HG03025 (cell line): ENCODE results near the gene BLMH.

Experiments
- ATAC-seq: cut with Tn5 transposase; IDR thresholded peaks from one replicate; pipeline ENCODE4 v1.9.1; 2021; ENCODE audit warnings: mild to moderate bottlenecking, moderate library complexity; ENCODE audit not compliant: unreplicated experiment, low FRiP score

The BLMH gene

DNA sequence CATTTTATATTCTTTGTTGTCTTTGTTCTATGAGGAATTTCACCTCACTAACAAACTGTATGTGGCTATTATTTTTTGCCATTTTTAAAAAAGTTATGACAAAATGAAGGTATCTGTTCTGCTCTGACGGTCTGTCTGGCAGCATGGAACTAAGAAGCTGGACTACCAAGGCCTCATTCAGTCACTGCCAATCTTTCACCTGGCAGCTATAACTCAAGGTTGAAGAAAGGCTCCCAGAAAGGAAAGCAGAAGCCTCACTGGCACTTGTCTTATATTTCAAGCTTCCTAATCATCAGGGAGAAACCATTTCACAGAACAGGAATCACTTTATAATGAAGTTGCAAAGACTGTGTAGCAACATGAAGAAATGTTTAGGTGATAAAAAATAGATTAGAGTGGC is 37.6 kb downstream of the BLMH start:
- ATAC-seq: no peak

DNA sequence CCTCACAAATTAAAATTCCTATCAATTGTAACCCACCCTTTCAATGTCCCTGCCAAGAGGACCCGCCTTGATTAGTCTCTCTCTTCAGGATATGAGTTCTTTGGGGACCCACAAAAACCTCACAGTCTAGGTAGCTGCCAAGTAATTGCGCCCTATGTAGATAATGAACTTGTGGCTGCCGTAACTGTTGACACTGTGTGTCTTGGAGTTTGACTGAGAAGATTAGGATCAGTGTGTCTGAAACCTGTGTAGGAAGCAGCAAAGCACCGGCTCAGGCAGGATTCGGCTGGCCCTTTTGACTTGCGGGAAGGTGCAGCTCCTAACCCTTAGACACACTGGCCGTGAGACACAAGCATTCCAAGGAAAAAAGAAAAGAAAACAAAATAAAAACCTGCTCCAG is 38.4 kb downstream of the BLMH start:
- ATAC-seq: no peak

GRCh38 chr17:30251931-30252330 is 39.8 kb downstream of the BLMH start:
- ATAC-seq: no peak

DNA sequence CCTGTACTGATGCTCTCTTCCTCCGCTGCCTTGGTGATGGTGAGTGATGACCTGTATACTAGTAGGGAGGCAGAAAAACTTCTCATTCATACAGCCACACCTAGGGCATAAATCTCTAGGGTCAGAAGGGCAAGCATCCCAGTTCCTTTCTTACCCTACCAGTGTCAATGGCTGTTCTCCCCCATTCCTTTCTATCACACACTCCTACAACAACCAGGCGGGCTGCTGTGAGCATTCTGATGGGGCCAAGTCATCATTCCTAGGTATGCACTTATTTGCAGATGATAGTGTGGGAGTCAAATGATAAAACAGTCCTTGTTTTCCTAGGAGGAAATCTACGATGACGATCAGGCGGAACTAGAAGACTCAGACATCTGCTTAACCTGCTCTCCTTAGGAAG is 42.3 kb downstream of the BLMH start:
- ATAC-seq: no peak

DNA sequence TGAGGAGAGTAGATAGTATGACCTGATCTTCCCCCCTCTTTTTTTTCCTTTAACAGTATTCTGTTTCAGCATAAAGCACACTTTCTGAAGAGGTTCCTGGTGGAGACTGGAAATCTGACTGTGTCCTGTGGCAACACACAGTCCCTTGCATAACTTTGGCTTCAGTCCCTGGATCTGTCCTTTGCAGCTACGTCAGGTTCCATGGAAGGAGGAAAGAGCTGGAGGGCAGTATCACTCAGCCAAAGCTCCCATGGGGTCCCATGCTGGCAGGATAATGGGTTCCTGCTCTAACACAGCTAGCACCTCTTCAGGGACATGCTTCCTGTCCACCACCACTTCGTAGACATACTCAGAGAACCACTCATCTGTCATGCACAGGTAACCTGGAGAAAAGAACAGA is 43.0 kb downstream of the BLMH start:
- ATAC-seq: no peak

GRCh38 chr17:30246460-30246859 is 45.3 kb downstream of the BLMH start:
- no peak for ATAC-seq

DNA sequence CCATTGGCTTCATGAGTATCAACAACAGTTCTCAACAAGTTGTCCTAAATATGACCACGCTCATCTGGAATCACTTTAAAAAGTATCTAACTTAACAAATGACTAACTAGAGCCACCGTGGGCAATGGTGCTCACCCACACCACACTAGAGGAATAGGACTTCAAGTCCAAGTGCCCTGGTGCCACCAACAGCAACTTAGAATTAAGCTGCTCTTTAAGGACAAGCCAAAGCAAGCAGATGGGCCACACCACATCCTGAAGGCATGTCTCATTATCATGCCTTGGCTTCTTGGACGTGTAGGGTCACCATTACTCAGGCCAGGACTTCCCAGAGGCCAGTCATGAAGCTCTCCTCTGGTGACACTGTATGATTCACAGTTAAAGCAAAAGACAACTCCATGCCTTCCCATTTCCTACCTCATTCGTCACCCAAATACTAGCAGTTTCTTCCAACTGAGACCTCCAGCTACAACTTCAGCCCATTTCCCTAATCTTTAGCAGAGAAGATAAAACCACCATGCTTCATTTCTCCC is 46.8 kb downstream of the BLMH start:
- ATAC-seq: no peak

GRCh38 chr17:30243568-30243967 is 48.2 kb downstream of the BLMH start:
- no peak for ATAC-seq

- ATAC-seq: no peak
These were observed 48.7 kb downstream of the BLMH start for GRCh38 chr17:30243002-30243401.

DNA sequence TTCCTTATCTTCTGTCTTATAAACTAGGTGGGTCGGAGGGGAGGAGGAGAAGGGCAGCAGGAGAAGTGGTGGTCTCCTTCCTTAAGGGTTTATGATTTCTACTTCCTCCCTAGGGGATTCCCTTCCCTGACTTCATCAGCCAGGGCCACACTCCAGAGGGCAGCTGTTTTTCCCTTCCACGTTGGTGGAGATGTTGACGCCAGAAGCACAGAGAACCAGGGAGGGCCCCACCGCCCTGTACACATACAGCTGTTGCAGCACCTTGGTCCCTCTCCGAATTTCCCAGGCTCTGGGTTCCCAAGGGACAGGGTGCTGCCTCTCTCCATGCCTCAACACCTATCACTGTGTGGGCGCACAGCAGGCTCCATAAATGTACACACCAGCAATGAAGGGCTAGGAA is 50.7 kb downstream of the BLMH start:
- ATAC-seq: no peak

DNA sequence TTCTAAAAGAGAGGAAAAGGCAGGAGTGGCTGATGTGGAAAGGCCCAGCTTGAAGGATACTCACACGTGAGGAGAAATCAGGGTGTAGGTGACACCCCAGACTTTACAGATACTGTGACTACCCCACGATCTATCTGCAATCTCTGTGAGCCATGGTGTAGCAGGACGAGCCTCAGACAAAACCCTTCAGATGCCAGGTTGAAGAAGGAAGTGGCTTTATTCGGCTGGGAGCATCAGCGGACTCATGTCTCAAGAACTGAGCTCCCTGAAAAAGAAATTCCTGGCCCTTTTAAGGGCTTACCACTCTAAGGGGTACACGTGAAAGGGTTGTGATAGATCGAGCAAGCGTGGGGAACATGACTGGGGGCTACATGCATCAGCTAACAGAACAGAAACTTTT is 51.6 kb downstream of the BLMH start:
- no peak for ATAC-seq

GRCh38 chr17:30239089-30239462 is 52.7 kb downstream of the BLMH start:
- no peak for ATAC-seq

GRCh38 chr17:30238387-30239088 is 53.2 kb downstream of the BLMH start:
- no peak for ATAC-seq

DNA sequence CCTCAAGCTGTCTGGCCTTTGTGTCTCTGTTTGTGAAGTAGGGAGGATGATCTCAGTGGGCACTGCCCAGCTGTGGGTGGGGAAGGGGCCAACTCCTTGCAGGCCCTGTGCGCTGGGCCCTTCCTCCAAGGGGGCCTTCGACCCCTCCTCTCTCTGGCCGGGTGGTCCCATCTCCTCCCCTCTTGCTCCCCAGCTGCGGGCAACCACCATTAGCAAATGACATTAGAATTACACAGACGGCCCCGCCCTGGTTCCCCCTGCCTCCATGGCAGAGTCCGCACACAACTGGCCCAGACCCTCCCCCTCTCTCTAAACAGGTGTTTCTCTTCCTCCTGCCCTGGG is 53.8 kb downstream of the BLMH start:
- no peak for ATAC-seq

- no peak for ATAC-seq
These were observed 54.3 kb downstream of the BLMH start for GRCh38 chr17:30237296-30238002.

GRCh38 chr17:30236766-30237165 is 55.0 kb downstream of the BLMH start:
- no peak for ATAC-seq

DNA sequence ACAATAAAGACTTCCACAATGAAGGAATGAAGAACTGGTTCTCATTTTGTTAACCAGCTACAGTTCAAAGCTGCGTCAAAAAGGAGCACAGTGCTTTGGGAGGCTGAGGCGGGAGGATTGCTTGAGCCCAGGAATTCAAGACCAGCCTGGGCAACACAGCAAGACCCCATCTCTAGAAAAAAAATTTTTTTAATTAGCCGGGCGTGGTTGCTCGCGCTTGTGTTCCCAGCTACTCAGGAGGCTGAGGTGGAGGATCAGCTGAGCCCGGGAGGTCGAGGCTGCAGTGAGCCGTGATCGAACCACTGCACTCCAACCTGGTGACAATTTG is 55.5 kb downstream of the BLMH start:
- ATAC-seq: no peak

- no peak for ATAC-seq
These were observed 56.1 kb downstream of the BLMH start, which contains the start of gene SLC6A4 for GRCh38 chr17:30235386-30236296. Gene SLC6A4, minus strand, starts transcription at chr17:30235697. Its CDS starts 13,739 bp downstream, at chr17:30221958.

GRCh38 chr17:30234964-30235363 is 56.8 kb downstream of the BLMH start:
- no peak for ATAC-seq

- no peak for ATAC-seq
These were observed 57.4 kb downstream of the BLMH start for GRCh38 chr17:30234296-30234695.

DNA sequence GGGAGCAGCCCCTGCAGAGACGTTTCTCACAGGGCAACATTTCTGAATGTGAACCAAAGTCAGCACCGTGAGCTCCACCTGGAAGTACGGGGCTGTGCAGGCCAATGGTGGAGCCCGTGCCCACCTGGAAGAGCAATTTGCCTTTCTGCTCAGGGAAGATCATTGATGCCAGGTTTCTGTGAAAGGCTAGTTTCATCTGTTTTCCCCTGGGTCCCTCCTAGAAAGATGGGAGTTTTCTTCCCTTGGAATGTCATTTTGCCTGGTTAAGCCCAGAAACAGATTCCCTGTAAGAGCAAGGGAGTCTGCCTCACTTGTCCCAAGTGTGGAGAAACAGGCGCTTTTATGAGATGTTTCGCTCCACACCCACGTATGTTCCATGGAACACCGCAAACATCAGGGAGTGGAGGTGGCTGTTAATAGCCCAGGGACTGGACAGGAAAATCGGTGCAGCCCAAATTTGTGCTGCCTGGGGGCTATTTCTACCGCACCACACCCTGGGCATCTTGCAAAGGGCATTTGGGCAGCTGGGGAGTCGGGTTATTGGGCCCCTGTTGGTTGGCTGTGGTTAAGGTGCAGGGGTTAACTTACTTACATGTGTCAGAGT is 58.8 kb downstream of the BLMH start:
- no peak for ATAC-seq
